PC-3 (cell line): Measurements from ENCODE around the gene STUM. TPM values are rescaled to one million over a fixed set of nuclear protein-coding genes. Genes with fewer than 3 reads are reported as not detected.

Experiments
- ATAC-seq: fragments of 200-7000 bp; cut with Tn5 transposase; 2 replicates; pipeline ENCODE4 v1.9.1; 2020; ENCODE audit warnings: mild to moderate bottlenecking, moderate library complexity
- BruUV-seq: library from RNA; stranded (reverse); fragments of 400-500 nt; replicated peaks from 2 replicates; lab custom pipeline; 2021; lab: Mats Ljungman, UMichigan
- CTCF ChIA-PET: fragments of 300-600 bp; sonication (Branson Sonifier 250); formaldehyde crosslinking; loops from one replicate; lab custom pipeline; 2022; ENCODE audit warnings: antibody characterized with exemption; lab: Charles Lee
- POLR2A ChIA-PET: fragments of 300-600 bp; sonication (Branson Sonifier 250); formaldehyde crosslinking; loops from one replicate; lab custom pipeline; 2022; ENCODE audit warnings: antibody characterized with exemption; ENCODE audit not compliant: unreplicated experiment; lab: Charles Lee
- DNase-seq: peaks from one replicate; pipeline ENCODE4 v3.0.0-alpha.2; 2015
- H2AFZ ChIP-seq: fragments of 300-600 bp; sonication (generic); 2 replicates; pipeline ENCODE4 v1.6.0; 2016; ENCODE audit warnings: antibody characterized with exemption, low read length
- H3F3A ChIP-seq: fragments of 300-600 bp; sonication (generic); one replicate; pipeline ENCODE4 v1.6.0; 2017; ENCODE audit warnings: antibody characterized with exemption, low read length, control low read depth, mild to moderate bottlenecking; ENCODE audit not compliant: unreplicated experiment
- H3K27ac ChIP-seq: fragments of 300-600 bp; sonication (generic); 2 replicates; pipeline ENCODE4 v1.5.1; 2016; ENCODE audit warnings: mild to moderate bottlenecking, low read length
- H3K27me3 ChIP-seq: fragments of 300-600 bp; sonication (generic); 2 replicates; pipeline ENCODE4 v1.6.1; 2016; ENCODE audit warnings: low read length, mixed read lengths
- H3K36me3 ChIP-seq: fragments of 300-600 bp; sonication (generic); 2 replicates; pipeline ENCODE4 v1.6.1; 2016; ENCODE audit warnings: low read depth, mixed run types, low read length, mixed read lengths
- H3K4me1 ChIP-seq: fragments of 300-600 bp; sonication (generic); 2 replicates; pipeline ENCODE4 v1.5.1; 2016; ENCODE audit warnings: low read length; ENCODE audit not compliant: insufficient read depth
- H3K4me2 ChIP-seq: fragments of 300-600 bp; sonication (generic); 2 replicates; pipeline ENCODE4 v1.6.0; 2016; ENCODE audit warnings: low read length
- H3K4me3 ChIP-seq: fragments of 300-600 bp; sonication (generic); 2 replicates; pipeline ENCODE4 v1.5.1; 2016; ENCODE audit warnings: mild to moderate bottlenecking, low read length, mixed read lengths
- H3K79me2 ChIP-seq: fragments of 300-600 bp; sonication (generic); 2 replicates; pipeline ENCODE4 v1.6.1; 2017; ENCODE audit warnings: low read length, mixed read lengths
- H3K9ac ChIP-seq: fragments of 300-600 bp; sonication (generic); 2 replicates; pipeline ENCODE4 v1.6.0; 2016; ENCODE audit warnings: mild to moderate bottlenecking, low read length
- H3K9me2 ChIP-seq: fragments of 300-600 bp; sonication (generic); replicated peaks from 2 replicates; pipeline ENCODE4 v1.6.1; 2016; ENCODE audit warnings: mixed run types, low read length, mixed read lengths
- H3K9me3 ChIP-seq: fragments of 300-600 bp; sonication (generic); 2 replicates; pipeline ENCODE4 v1.6.1; 2016; ENCODE audit warnings: low read length, mixed read lengths
- H4K20me1 ChIP-seq: fragments of 300-600 bp; sonication (generic); 2 replicates; pipeline ENCODE4 v1.6.1; 2016; ENCODE audit warnings: low read length, mixed read lengths
- EZH2 ChIP-seq: fragments of 300-600 bp; sonication (generic); IDR thresholded peaks from one replicate; pipeline ENCODE4 v1.6.1; 2017; ENCODE audit warnings: antibody characterized with exemption, mild to moderate bottlenecking, low read length; ENCODE audit not compliant: unreplicated experiment
- EZH2phosphoT487 ChIP-seq: fragments of 300-600 bp; sonication (generic); IDR thresholded peaks from 2 replicates; pipeline ENCODE4 v1.6.1; 2018; ENCODE audit warnings: mild to moderate bottlenecking, antibody characterized with exemption, low read length, borderline replicate concordance
- intact Hi-C: fragments of 100-400 bp; cut with micrococcal nuclease; formaldehyde crosslinking; loops from 2 replicates; pipeline ENCODE4 v1.9.0; 2023
- total RNA-seq: library from RNA; depleted of rRNA; stranded (reverse); fragments of >200 nt; gene quantifications from 2 replicates; pipeline ENCODE4 v1.2.3, GENCODE V29; 2014
- TF ChIP-seq, protein P1 (sequence below): fragments of 300-600 bp; sonication (generic); conservative IDR thresholded peaks from 2 replicates; pipeline ENCODE4 v1.5.1; 2017; ENCODE audit warnings: antibody characterized with exemption, low read depth, mild to moderate bottlenecking, low read length

The STUM gene
- total RNA-seq, 1 experiment from 2014 or later, result 0.58 TPM

DNA sequence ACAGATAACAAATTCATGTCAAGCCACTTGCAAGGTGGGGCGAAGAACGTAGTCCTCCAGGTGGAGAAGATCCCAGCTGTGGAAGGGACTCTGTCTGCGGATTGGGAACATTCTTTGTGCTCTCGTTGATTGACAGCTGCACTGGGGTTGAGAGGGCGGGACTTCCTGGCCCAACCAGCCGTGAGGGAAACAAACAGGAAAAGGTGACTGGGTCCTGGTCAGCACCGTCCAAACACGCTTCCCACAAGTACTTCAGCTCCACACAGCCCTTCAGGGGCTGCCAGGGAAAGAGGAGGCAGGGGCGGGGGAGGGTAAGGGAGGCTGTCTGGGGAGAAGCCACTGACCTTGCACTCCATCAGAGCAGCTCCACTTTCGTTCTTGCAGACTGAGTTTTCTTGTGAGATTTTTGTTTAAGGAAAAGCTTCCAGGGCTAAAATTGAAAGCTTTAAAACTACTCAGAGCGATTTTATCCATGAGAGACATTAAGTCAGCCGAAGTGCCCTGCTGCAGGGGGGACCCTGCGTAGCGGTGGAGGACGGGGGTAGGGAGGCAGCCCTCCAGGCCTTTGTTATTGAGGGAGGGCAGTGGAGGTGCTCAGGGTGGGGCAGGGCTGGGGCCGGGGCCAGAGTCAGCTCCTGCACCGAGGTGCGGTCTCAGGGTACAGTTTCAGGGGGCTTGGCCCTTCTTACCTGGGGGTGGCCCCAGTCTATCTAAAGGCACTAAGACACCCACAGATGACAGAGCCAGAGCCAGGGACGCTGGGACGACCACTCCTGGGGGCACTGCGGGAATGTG is 21.6 kb upstream of the STUM start:
- peaks cover 4% of the 10 kb centered on the region; the same call in 1 of the 2 replicates for H3K4me1 ChIP-seq
- H3F3A ChIP-seq, result no peaks in the 10 kb centered on the region
- ChIA-PET POLR2A (interaction anchor here (0.6 to 0.7 kb wide), 4 partner anchors 19 to 728 kb away, joined by 3 to 12 read pairs (median 5); no protein-coding TSS in a partner anchor), CTCF (interaction anchor here (0.8 kb wide), 1 partner anchor 23 kb away, joined by 3 read pairs; no protein-coding TSS in a partner anchor)
- no peaks in the 10 kb centered on the region for H3K9me2 ChIP-seq
- intact Hi-C loops, result no loop called here
- no TSS peak for BruUV-seq
- no peaks in the 10 kb centered on the region for H3K9me3 ChIP-seq
- no peak overlapping the region for H3K9ac ChIP-seq
- H3K36me3 ChIP-seq, result no peaks in the 10 kb centered on the region
- no peaks in the 10 kb centered on the region for H4K20me1 ChIP-seq
- H3K27ac ChIP-seq, result no peak overlapping the region
- ATAC-seq, result peak; percentile 80
- H2AFZ ChIP-seq, result peak overlapping the region; percentile 66
- peak; percentile 65 for DNase-seq
- peaks cover 24% of the 10 kb centered on the region for H3K27me3 ChIP-seq
- H3K79me2 ChIP-seq, result no peaks in the 10 kb centered on the region
- peak overlapping the region; percentile 4; the same call in 1 of the 2 replicates for H3K4me3 ChIP-seq
- TF ChIP-seq EZH2phosphoT487, result no peak
- TF ChIP-seq, protein P1, sequence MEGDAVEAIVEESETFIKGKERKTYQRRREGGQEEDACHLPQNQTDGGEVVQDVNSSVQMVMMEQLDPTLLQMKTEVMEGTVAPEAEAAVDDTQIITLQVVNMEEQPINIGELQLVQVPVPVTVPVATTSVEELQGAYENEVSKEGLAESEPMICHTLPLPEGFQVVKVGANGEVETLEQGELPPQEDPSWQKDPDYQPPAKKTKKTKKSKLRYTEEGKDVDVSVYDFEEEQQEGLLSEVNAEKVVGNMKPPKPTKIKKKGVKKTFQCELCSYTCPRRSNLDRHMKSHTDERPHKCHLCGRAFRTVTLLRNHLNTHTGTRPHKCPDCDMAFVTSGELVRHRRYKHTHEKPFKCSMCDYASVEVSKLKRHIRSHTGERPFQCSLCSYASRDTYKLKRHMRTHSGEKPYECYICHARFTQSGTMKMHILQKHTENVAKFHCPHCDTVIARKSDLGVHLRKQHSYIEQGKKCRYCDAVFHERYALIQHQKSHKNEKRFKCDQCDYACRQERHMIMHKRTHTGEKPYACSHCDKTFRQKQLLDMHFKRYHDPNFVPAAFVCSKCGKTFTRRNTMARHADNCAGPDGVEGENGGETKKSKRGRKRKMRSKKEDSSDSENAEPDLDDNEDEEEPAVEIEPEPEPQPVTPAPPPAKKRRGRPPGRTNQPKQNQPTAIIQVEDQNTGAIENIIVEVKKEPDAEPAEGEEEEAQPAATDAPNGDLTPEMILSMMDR, result no peak
- TF ChIP-seq EZH2, result no peak
- H3K4me2 ChIP-seq, result peak overlapping the region; percentile 42

DNA sequence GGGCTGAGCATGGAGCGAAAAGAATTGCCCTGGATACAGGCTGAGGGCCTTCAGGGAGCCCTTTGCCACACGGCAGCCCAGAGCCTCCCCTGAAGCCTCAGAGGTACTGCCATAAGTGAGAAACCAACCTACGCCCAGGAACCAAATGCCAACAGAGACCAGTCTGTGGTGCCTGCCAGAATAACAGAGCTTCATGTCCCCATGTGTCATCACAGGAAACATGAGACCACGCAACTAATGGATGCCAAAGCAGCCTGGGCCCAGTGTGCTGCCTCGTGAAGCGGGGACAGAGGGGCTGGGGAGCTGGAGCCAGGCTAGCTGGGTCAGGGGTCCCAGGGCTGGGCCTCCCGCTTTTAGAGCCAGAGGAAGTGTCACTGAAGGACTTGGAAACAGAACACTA is 18.7 kb upstream of the STUM start:
- BruUV-seq, result no TSS peak
- no peak overlapping the region for H3K4me2 ChIP-seq
- no peak overlapping the region for H3K9ac ChIP-seq
- ChIA-PET CTCF (interaction anchor here (1.0 kb wide), 1 partner anchor 122 kb away, joined by 3 read pairs; the partner anchor contains the start of gene PARP1), POLR2A (no interaction called here)
- peaks cover 10% of the 10 kb centered on the region for H3K27me3 ChIP-seq
- no peaks in the 10 kb centered on the region for H3F3A ChIP-seq
- DNase-seq, result no peak
- TF ChIP-seq EZH2phosphoT487, result no peak
- TF ChIP-seq, protein P1, result no peak
- no peak for TF ChIP-seq EZH2
- intact Hi-C loops, result no loop called here
- ATAC-seq, result no peak
- no peak overlapping the region for H3K4me3 ChIP-seq
- no peaks in the 10 kb centered on the region for H3K9me2 ChIP-seq
- no peaks in the 10 kb centered on the region for H3K36me3 ChIP-seq
- peaks cover 4% of the 10 kb centered on the region; the same call in 1 of the 2 replicates for H3K4me1 ChIP-seq
- H3K79me2 ChIP-seq, result no peaks in the 10 kb centered on the region
- no peaks in the 10 kb centered on the region for H4K20me1 ChIP-seq
- no peaks in the 10 kb centered on the region for H3K9me3 ChIP-seq
- no peak overlapping the region for H3K27ac ChIP-seq
- H2AFZ ChIP-seq, result no peak overlapping the region

DNA sequence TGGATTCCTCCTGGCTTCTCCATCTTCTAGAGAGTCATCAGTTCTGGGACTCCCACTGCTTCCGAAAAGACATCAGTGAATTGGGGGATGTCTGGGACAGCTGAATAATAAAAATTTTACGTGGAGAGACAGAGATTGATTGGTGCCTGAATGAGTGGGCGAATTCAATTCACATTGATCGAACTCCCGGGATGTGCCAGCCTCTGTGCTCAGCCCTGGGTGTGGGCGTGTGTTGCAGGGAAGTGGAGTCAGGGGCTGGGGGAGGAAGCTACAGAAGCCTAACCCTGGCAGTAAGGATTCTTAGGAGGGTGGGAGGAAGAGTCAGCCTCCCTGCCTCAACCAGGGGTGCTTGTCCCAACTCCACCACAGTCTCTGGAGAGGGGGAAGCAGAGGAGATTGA is 18.0 kb upstream of the STUM start:
- no TSS peak for BruUV-seq
- ATAC-seq, result no peak
- intact Hi-C loops, result no loop called here
- TF ChIP-seq EZH2 (no peak), EZH2phosphoT487 (no peak)
- TF ChIP-seq, protein P1, result no peak
- Histone ChIP-seq H3F3A (no peaks in the 10 kb centered on the region), H3K4me2 (no peak overlapping the region), H3K79me2 (no peaks in the 10 kb centered on the region), H4K20me1 (no peaks in the 10 kb centered on the region), H3K9ac (no peak overlapping the region), H2AFZ (no peak overlapping the region), H3K36me3 (no peaks in the 10 kb centered on the region), H3K9me2 (no peaks in the 10 kb centered on the region), H3K4me3 (no peak overlapping the region), H3K27ac (no peak overlapping the region), H3K27me3 (peaks cover 10% of the 10 kb centered on the region), H3K9me3 (no peaks in the 10 kb centered on the region), H3K4me1 (peaks cover 4% of the 10 kb centered on the region; the same call in 1 of the 2 replicates)
- POLR2A ChIA-PET, result no interaction called here
- DNase-seq, result no peak
- CTCF ChIA-PET, result no interaction called here
